ENCODE measurements around the gene PALD1. TPM values are rescaled to one million over a fixed set of nuclear protein-coding genes. Genes with fewer than 3 reads are reported as not detected.

Gene PALD1
- total and polyA plus RNA-seq, 2 donors (not counting 1 experiment from before 2014, with no cell fraction given) = 0.09 to 0.33 TPM

- H3K9ac ChIP-seq (ENCODE audit: insufficient read depth, low read length) = no peak overlapping the region
- H3K4me1 ChIP-seq (ENCODE audit: control insufficient read depth, extremely low read depth, insufficient read depth, low read length) = no peaks in the 10 kb centered on the region
- H3K4me3 ChIP-seq (replicated peaks in 1 of 4; ENCODE audit: control extremely low read depth in 1 of 4, insufficient read depth in 1 of 4, low read depth in 3 of 4, low read length in 4 of 4) = no peak overlapping the region
- TF ChIP-seq EZH2 (IDR thresholded peaks at IDR 0.05; ENCODE audit: low read length, missing control alignments) = no peak
- TF ChIP-seq, protein P1, sequence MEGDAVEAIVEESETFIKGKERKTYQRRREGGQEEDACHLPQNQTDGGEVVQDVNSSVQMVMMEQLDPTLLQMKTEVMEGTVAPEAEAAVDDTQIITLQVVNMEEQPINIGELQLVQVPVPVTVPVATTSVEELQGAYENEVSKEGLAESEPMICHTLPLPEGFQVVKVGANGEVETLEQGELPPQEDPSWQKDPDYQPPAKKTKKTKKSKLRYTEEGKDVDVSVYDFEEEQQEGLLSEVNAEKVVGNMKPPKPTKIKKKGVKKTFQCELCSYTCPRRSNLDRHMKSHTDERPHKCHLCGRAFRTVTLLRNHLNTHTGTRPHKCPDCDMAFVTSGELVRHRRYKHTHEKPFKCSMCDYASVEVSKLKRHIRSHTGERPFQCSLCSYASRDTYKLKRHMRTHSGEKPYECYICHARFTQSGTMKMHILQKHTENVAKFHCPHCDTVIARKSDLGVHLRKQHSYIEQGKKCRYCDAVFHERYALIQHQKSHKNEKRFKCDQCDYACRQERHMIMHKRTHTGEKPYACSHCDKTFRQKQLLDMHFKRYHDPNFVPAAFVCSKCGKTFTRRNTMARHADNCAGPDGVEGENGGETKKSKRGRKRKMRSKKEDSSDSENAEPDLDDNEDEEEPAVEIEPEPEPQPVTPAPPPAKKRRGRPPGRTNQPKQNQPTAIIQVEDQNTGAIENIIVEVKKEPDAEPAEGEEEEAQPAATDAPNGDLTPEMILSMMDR (conservative IDR thresholded peaks at IDR 0.05 in 1 of 2, IDR thresholded peaks at IDR 0.05 in 1 of 2; ENCODE audit: low read depth in 1 of 2, low read length in 2 of 2) = no peak
- no peak overlapping the region for H2AFZ ChIP-seq (ENCODE audit: low read length)
- no peaks in the 10 kb centered on the region for H3K9me3 ChIP-seq (ENCODE audit: control insufficient read depth, insufficient read depth, low read depth, low read length)
- H3K27ac ChIP-seq (ENCODE audit: insufficient read depth, low read length) = no peak overlapping the region
- H4K20me1 ChIP-seq (ENCODE audit: control insufficient read depth, extremely low read depth, insufficient read depth, low read length) = no peaks in the 10 kb centered on the region
- no peak for DNase-seq (ENCODE audit: low read depth in 2 of 2)
- no peaks in the 10 kb centered on the region for H3K36me3 ChIP-seq (ENCODE audit: control insufficient read depth, insufficient read depth, low read length)
- no peak overlapping the region for H3K4me2 ChIP-seq (ENCODE audit: extremely low read depth, insufficient read depth, low read length)
- peaks cover 19% of the 10 kb centered on the region for H3K27me3 ChIP-seq (ENCODE audit: control insufficient read depth, insufficient read depth, low read length)
- no peaks in the 10 kb centered on the region for H3K79me2 ChIP-seq (ENCODE audit: control insufficient read depth, insufficient read depth, low read length)
Observed at GRCh38 chr10:70585578-70586169, 107.1 kb downstream of the PALD1 start.

- Histone ChIP-seq H3K27me3 (ENCODE audit: control insufficient read depth, insufficient read depth, low read length) (peaks cover 19% of the 10 kb centered on the region), H2AFZ (ENCODE audit: low read length) (no peak overlapping the region), H3K4me3 (replicated peaks in 1 of 4; ENCODE audit: control extremely low read depth in 1 of 4, insufficient read depth in 1 of 4, low read depth in 3 of 4, low read length in 4 of 4) (no peak overlapping the region), H3K79me2 (ENCODE audit: control insufficient read depth, insufficient read depth, low read length) (no peaks in the 10 kb centered on the region), H3K9ac (ENCODE audit: insufficient read depth, low read length) (no peak overlapping the region), H3K36me3 (ENCODE audit: control insufficient read depth, insufficient read depth, low read length) (no peaks in the 10 kb centered on the region), H3K27ac (ENCODE audit: insufficient read depth, low read length) (no peak overlapping the region), H4K20me1 (ENCODE audit: control insufficient read depth, extremely low read depth, insufficient read depth, low read length) (no peaks in the 10 kb centered on the region), H3K4me2 (ENCODE audit: extremely low read depth, insufficient read depth, low read length) (no peak overlapping the region), H3K9me3 (ENCODE audit: control insufficient read depth, insufficient read depth, low read depth, low read length) (no peaks in the 10 kb centered on the region), H3K4me1 (ENCODE audit: control insufficient read depth, extremely low read depth, insufficient read depth, low read length) (no peaks in the 10 kb centered on the region)
- no peak for DNase-seq (ENCODE audit: low read depth in 2 of 2)
- TF ChIP-seq, protein P1 (conservative IDR thresholded peaks at IDR 0.05 in 1 of 2, IDR thresholded peaks at IDR 0.05 in 1 of 2; ENCODE audit: low read depth in 1 of 2, low read length in 2 of 2) = no peak
- no peak for TF ChIP-seq EZH2 (IDR thresholded peaks at IDR 0.05; ENCODE audit: low read length, missing control alignments)
Observed at GRCh38 chr10:70586348-70586930, 107.9 kb downstream of the PALD1 start.

- H3K36me3 ChIP-seq (ENCODE audit: control insufficient read depth, insufficient read depth, low read length) = no peaks in the 10 kb centered on the region
- H4K20me1 ChIP-seq (ENCODE audit: control insufficient read depth, extremely low read depth, insufficient read depth, low read length) = no peaks in the 10 kb centered on the region
- no peak overlapping the region for H3K4me3 ChIP-seq (replicated peaks in 1 of 4; ENCODE audit: control extremely low read depth in 1 of 4, insufficient read depth in 1 of 4, low read depth in 3 of 4, low read length in 4 of 4)
- H3K27ac ChIP-seq (ENCODE audit: insufficient read depth, low read length) = no peak overlapping the region
- no peaks in the 10 kb centered on the region for H3K4me1 ChIP-seq (ENCODE audit: control insufficient read depth, extremely low read depth, insufficient read depth, low read length)
- TF ChIP-seq, protein P1 (conservative IDR thresholded peaks at IDR 0.05 in 1 of 2, IDR thresholded peaks at IDR 0.05 in 1 of 2; ENCODE audit: low read depth in 1 of 2, low read length in 2 of 2) = no peak
- TF ChIP-seq EZH2 (IDR thresholded peaks at IDR 0.05; ENCODE audit: low read length, missing control alignments) = no peak
- no peaks in the 10 kb centered on the region for H3K9me3 ChIP-seq (ENCODE audit: control insufficient read depth, insufficient read depth, low read depth, low read length)
- no peak overlapping the region for H2AFZ ChIP-seq (ENCODE audit: low read length)
- no peaks in the 10 kb centered on the region for H3K79me2 ChIP-seq (ENCODE audit: control insufficient read depth, insufficient read depth, low read length)
- H3K9ac ChIP-seq (ENCODE audit: insufficient read depth, low read length) = no peak overlapping the region
- no peak for DNase-seq (ENCODE audit: low read depth in 2 of 2)
- H3K27me3 ChIP-seq (ENCODE audit: control insufficient read depth, insufficient read depth, low read length) = peaks cover 23% of the 10 kb centered on the region
- H3K4me2 ChIP-seq (ENCODE audit: extremely low read depth, insufficient read depth, low read length) = no peak overlapping the region
Observed at GRCh38 chr10:70587045-70587658, 108.6 kb downstream of the PALD1 start.

Data from fibroblast of lung (primary cell).